Ishikawa (cell line): Measurements from ENCODE around the gene COX14.

ENCODE experiments used
- EP300 ChIP-seq: IDR thresholded peaks from 2 replicates; pipeline ENCODE4 v1.6.1; 2012; ENCODE audit warnings: borderline replicate concordance
- TCF12 ChIP-seq: IDR thresholded peaks from 2 replicates; pipeline ENCODE4 v1.6.1; 2012; ENCODE audit warnings: low read depth
- TF ChIP-seq, protein P1 (sequence below): IDR thresholded peaks from 2 replicates; pipeline ENCODE4 v1.6.1; 2012; ENCODE audit warnings: low read depth, mild to moderate bottlenecking

DNA sequence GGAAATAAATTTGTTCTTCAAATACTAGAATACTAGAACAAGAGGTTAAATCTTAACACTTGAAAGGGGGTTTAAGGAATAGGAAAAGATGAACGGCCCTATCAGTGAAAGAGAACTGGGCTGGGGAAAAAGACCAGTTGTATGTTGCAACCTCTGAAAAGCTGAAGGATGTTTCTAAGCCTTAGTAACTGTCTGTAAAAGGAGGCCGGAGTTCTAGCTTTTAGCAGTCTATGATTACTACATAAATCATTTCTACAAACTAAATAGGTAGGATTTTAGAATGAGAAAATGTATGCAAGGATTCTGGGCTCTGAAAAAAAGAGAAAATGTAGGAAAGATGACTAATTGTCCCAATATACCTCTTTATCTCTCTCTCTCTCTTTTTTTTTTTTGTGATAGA, 50.2 kb downstream of the COX14 start:
- TF ChIP-seq, protein P1, sequence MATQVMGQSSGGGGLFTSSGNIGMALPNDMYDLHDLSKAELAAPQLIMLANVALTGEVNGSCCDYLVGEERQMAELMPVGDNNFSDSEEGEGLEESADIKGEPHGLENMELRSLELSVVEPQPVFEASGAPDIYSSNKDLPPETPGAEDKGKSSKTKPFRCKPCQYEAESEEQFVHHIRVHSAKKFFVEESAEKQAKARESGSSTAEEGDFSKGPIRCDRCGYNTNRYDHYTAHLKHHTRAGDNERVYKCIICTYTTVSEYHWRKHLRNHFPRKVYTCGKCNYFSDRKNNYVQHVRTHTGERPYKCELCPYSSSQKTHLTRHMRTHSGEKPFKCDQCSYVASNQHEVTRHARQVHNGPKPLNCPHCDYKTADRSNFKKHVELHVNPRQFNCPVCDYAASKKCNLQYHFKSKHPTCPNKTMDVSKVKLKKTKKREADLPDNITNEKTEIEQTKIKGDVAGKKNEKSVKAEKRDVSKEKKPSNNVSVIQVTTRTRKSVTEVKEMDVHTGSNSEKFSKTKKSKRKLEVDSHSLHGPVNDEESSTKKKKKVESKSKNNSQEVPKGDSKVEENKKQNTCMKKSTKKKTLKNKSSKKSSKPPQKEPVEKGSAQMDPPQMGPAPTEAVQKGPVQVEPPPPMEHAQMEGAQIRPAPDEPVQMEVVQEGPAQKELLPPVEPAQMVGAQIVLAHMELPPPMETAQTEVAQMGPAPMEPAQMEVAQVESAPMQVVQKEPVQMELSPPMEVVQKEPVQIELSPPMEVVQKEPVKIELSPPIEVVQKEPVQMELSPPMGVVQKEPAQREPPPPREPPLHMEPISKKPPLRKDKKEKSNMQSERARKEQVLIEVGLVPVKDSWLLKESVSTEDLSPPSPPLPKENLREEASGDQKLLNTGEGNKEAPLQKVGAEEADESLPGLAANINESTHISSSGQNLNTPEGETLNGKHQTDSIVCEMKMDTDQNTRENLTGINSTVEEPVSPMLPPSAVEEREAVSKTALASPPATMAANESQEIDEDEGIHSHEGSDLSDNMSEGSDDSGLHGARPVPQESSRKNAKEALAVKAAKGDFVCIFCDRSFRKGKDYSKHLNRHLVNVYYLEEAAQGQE = no peak
- TF ChIP-seq EP300 (no peak), TCF12 (no peak)
